GM21360 (cell line): ENCODE measurements around the gene PPP1R1A.
A peak's percentile ranks its signal among the peaks of the same experiment; 100 is the strongest.

Source experiments
- ATAC-seq: cut with Tn5 transposase; IDR thresholded peaks from one replicate; pipeline ENCODE4 v1.9.1; 2021; ENCODE audit warnings: mild to moderate bottlenecking, moderate library complexity; ENCODE audit not compliant: unreplicated experiment

Gene PPP1R1A

GRCh38 chr12:54572881-54573280, 15.6 kb downstream of the PPP1R1A start:
- ATAC-seq = no peak

GRCh38 chr12:54571193-54572188, 17.0 kb downstream of the PPP1R1A start:
- ATAC-seq = no peak

- ATAC-seq = no peak
Measured at GRCh38 chr12:54569995-54570528, 18.4 kb downstream of the PPP1R1A start.

GRCh38 chr12:54569072-54569471, 19.4 kb downstream of the PPP1R1A start:
- ATAC-seq = no peak

- ATAC-seq = no peak
Measured at GRCh38 chr12:54566792-54567191, 21.7 kb downstream of the PPP1R1A start.

- ATAC-seq = no peak
Measured at GRCh38 chr12:54565986-54566544, 22.4 kb downstream of the PPP1R1A start.

GRCh38 chr12:54565310-54565985, 23.0 kb downstream of the PPP1R1A start:
- ATAC-seq = no peak

- no peak for ATAC-seq
Measured at GRCh38 chr12:54564768-54565167, 23.7 kb downstream of the PPP1R1A start.

- no peak for ATAC-seq
Measured at GRCh38 chr12:54563787-54564186, 24.7 kb downstream of the PPP1R1A start.

GRCh38 chr12:54562750-54563356, 25.6 kb downstream of the PPP1R1A start:
- no peak for ATAC-seq

GRCh38 chr12:54561164-54561563, 27.3 kb downstream of the PPP1R1A start:
- ATAC-seq = no peak

- ATAC-seq = peak; percentile 100
Measured at GRCh38 chr12:54560374-54560858, 28.0 kb downstream of the PPP1R1A start.

- no peak for ATAC-seq
Measured at GRCh38 chr12:54558759-54559158, 29.7 kb downstream of the PPP1R1A start.

- ATAC-seq = no peak
Measured at GRCh38 chr12:54558311-54558710, 30.1 kb downstream of the PPP1R1A start.

- ATAC-seq = no peak
Measured at GRCh38 chr12:54555670-54556257, 32.7 kb downstream of the PPP1R1A start.

GRCh38 chr12:54549774-54550451, 38.5 kb downstream of the PPP1R1A start:
- peak; percentile 25 for ATAC-seq

GRCh38 chr12:54546511-54546910, 41.9 kb downstream of the PPP1R1A start:
- ATAC-seq = no peak

GRCh38 chr12:54544743-54545142, 43.7 kb downstream of the PPP1R1A start:
- no peak for ATAC-seq

- ATAC-seq = no peak
Measured at GRCh38 chr12:54543526-54543925, 44.9 kb downstream of the PPP1R1A start.
